HL-60 (cell line): ENCODE measurements around the gene ZNF764.

Source experiments
- DNase-seq, 2 experiments: peaks; one replicate each; pipeline ENCODE4 v3.0.0-alpha.2; 2010 to 2020; ENCODE audit warnings: low read depth in 1 of 2, low spot score in 1 of 2
- H3K27ac ChIP-seq: fragments of 250-450 bp; sonication (Bioruptor Pico); replicated peaks from 2 replicates; pipeline ENCODE4 v1.5.1; 2020; ENCODE audit warnings: mild to moderate bottlenecking, moderate library complexity
- H3K27me3 ChIP-seq: fragments of 250-450 bp; sonication (Bioruptor Pico); 2 replicates; pipeline ENCODE4 v1.5.1; 2021; ENCODE audit warnings: mild to moderate bottlenecking, moderate library complexity; ENCODE audit not compliant: insufficient read depth, poor library complexity, severe bottlenecking
- H3K4me3 ChIP-seq: replicated peaks from 2 replicates; pipeline ENCODE4 v1.5.1; 2011; ENCODE audit warnings: mild to moderate bottlenecking, control low read depth, low read length; ENCODE audit not compliant: insufficient read depth
- CTCF ChIP-seq: IDR thresholded peaks from one replicate; pipeline ENCODE4 v1.5.1; 2011; ENCODE audit warnings: low read length, control low read depth, inconsistent platforms; ENCODE audit not compliant: insufficient read depth
- GABPA ChIP-seq: IDR thresholded peaks from 2 replicates; pipeline ENCODE4 v1.6.1; 2012; ENCODE audit warnings: low read depth
- POLR2AphosphoS5 ChIP-seq: IDR thresholded peaks from 2 replicates; pipeline ENCODE4 v1.6.1; 2012; ENCODE audit warnings: low read depth
- SPI1 ChIP-seq: IDR thresholded peaks from 2 replicates; pipeline ENCODE4 v1.6.1; 2012; ENCODE audit warnings: low read depth, mild to moderate bottlenecking, borderline replicate concordance
- TF ChIP-seq, protein P1 (sequence below): IDR thresholded peaks from 2 replicates; pipeline ENCODE4 v1.6.1; 2012; ENCODE audit warnings: low read depth; ENCODE audit not compliant: insufficient replicate concordance

The ZNF764 gene

DNA sequence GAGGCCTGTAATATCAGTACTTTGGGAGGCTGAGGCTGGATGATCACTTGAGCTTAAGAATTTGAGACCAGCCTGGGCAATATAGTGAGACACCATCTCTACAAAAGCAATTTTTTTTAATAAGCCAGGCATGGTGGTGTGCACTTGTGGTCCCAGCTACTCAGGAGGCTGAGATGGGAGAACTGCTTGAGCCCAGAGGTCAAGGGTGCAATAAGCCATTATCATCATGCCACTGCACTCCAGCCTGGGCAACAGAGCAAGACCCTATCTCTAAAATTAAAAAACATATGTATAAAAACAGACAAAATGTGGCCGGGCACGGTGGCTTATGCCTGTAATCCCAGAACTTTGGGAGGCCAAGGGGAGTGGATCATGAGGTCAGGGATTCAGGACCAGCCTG lies 30.5 kb upstream of the ZNF764 start:
- no peak overlapping the region for H3K4me3 ChIP-seq
- TF ChIP-seq, protein P1, sequence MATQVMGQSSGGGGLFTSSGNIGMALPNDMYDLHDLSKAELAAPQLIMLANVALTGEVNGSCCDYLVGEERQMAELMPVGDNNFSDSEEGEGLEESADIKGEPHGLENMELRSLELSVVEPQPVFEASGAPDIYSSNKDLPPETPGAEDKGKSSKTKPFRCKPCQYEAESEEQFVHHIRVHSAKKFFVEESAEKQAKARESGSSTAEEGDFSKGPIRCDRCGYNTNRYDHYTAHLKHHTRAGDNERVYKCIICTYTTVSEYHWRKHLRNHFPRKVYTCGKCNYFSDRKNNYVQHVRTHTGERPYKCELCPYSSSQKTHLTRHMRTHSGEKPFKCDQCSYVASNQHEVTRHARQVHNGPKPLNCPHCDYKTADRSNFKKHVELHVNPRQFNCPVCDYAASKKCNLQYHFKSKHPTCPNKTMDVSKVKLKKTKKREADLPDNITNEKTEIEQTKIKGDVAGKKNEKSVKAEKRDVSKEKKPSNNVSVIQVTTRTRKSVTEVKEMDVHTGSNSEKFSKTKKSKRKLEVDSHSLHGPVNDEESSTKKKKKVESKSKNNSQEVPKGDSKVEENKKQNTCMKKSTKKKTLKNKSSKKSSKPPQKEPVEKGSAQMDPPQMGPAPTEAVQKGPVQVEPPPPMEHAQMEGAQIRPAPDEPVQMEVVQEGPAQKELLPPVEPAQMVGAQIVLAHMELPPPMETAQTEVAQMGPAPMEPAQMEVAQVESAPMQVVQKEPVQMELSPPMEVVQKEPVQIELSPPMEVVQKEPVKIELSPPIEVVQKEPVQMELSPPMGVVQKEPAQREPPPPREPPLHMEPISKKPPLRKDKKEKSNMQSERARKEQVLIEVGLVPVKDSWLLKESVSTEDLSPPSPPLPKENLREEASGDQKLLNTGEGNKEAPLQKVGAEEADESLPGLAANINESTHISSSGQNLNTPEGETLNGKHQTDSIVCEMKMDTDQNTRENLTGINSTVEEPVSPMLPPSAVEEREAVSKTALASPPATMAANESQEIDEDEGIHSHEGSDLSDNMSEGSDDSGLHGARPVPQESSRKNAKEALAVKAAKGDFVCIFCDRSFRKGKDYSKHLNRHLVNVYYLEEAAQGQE = no peak
- TF ChIP-seq POLR2AphosphoS5 = no peak
- no peak for TF ChIP-seq CTCF
- TF ChIP-seq SPI1 = no peak
- TF ChIP-seq GABPA = no peak
- H3K27ac ChIP-seq = no peak overlapping the region
- DNase-seq = no peak
- H3K27me3 ChIP-seq = no peaks in the 10 kb centered on the region

- TF ChIP-seq SPI1 = no peak
- TF ChIP-seq, protein P1 = no peak
- TF ChIP-seq CTCF = no peak
- peak; percentile 54 for TF ChIP-seq GABPA
- peak; percentile 80 for TF ChIP-seq POLR2AphosphoS5
- Histone ChIP-seq H3K4me3 (peak within 1 kb of the TSS; percentile 47), H3K27ac (peak within 1 kb of the TSS; percentile 84), H3K27me3 (no peaks in the 10 kb centered on the region)
- DNase-seq = peak; percentile 96 to 98
Observed at GRCh38 chr16:30585400-30586191, 27.4 kb upstream of the ZNF764 start, which contains the start of gene ZNF785. ZNF785 (minus strand) TSS chr16:30585697; CDS start chr16:30585611, 86 bp downstream.

DNA sequence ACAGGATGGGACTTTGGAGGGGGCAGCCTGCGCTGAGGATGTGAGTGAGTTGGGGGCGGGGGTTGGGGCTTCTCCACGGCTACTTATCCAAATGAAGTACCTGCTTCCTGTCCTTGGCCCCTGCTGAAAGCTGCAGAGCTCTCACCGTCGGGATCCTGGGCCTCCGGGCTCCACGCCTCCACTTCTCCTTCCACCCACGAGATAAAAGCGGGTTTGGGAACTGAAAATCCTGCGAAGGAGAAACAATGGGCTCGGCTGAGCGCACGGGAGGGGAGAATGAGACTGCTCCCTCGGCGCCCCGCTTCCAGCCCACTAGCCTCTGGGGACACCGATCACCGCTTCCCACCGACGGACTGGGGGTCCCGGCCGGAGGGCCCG lies 26.8 kb upstream of the ZNF764 start:
- Histone ChIP-seq H3K27me3 (no peaks in the 10 kb centered on the region), H3K27ac (peak overlapping the region; percentile 84), H3K4me3 (peak overlapping the region; percentile 38)
- DNase-seq = no peak
- TF ChIP-seq, protein P1 = no peak
- TF ChIP-seq SPI1 = no peak
- TF ChIP-seq POLR2AphosphoS5 = no peak
- TF ChIP-seq CTCF = no peak
